IMR-90 (cell line): ENCODE data around the gene PRSS56. TPM values are rescaled to one million over a fixed set of nuclear protein-coding genes. Genes with fewer than 3 reads are reported as not detected.

Experiments used
- ATAC-seq: fragments of 200-7000 bp; cut with Tn5 transposase; 2 replicates; pipeline ENCODE4 v1.9.1; 2020; ENCODE audit warnings: low read depth, mild to moderate bottlenecking, moderate library complexity
- BruUV-seq: library from RNA; stranded (reverse); fragments of 400-500 nt; replicated peaks from 2 replicates; lab custom pipeline; 2021; lab: Mats Ljungman, UMichigan
- CTCF ChIA-PET: fragments of 300-600 bp; formaldehyde crosslinking; extraction: SDS; loops from one replicate; lab custom pipeline; 2021; ENCODE audit warnings: antibody characterized with exemption; lab: Yijun Ruan, JAX
- POLR2A ChIA-PET: fragments of 300-600 bp; sonication (Branson Sonifier 250); formaldehyde crosslinking; loops from one replicate; lab custom pipeline; 2022; ENCODE audit warnings: antibody characterized with exemption; ENCODE audit not compliant: unreplicated experiment; lab: Charles Lee
- DNase-seq: peaks from one replicate; pipeline ENCODE4 v3.0.0; 2013
- H2AFZ ChIP-seq: replicated peaks from 2 replicates; pipeline ENCODE3; 2013; ENCODE audit warnings: low read length, mild to moderate bottlenecking; ENCODE audit not compliant: poor library complexity
- H2AK5ac ChIP-seq: 2 replicates; pipeline ENCODE4 v1.6.1; 2013; ENCODE audit warnings: low read depth, low read length, inconsistent platforms
- H2AK9ac ChIP-seq: replicated peaks from 2 replicates; pipeline ENCODE3; 2013; ENCODE audit warnings: mild to moderate bottlenecking, low read depth, low read length, moderate library complexity; ENCODE audit not compliant: poor library complexity
- H2BK120ac ChIP-seq: 2 replicates; pipeline ENCODE4 v1.6.1; 2013; ENCODE audit warnings: low read depth, low read length, inconsistent platforms
- H2BK15ac ChIP-seq: 3 replicates; pipeline ENCODE4 v1.6.1; 2013; ENCODE audit warnings: low read depth, low read length, inconsistent platforms
- H2BK20ac ChIP-seq: 2 replicates; pipeline ENCODE4 v1.6.1; 2013; ENCODE audit warnings: low read depth, mild to moderate bottlenecking, inconsistent platforms, low read length, moderate library complexity
- H2BK5ac ChIP-seq: 2 replicates; pipeline ENCODE4 v1.6.1; 2013; ENCODE audit warnings: mild to moderate bottlenecking, low read depth, low read length, inconsistent platforms; ENCODE audit not compliant: poor library complexity, severe bottlenecking
- H3K14ac ChIP-seq: replicated peaks from 2 replicates; pipeline ENCODE4 v1.6.1; 2013; ENCODE audit warnings: low read depth, low read length, inconsistent platforms
- H3K18ac ChIP-seq: 2 replicates; pipeline ENCODE4 v1.6.1; 2013; ENCODE audit warnings: low read depth, low read length, control low read depth
- H3K23ac ChIP-seq: 2 replicates; pipeline ENCODE4 v1.6.1; 2013; ENCODE audit warnings: low read depth, low read length, inconsistent platforms
- H3K27ac ChIP-seq: 2 replicates; pipeline ENCODE4 v1.5.1; 2013; ENCODE audit warnings: mild to moderate bottlenecking, control low read depth, low read length; ENCODE audit not compliant: insufficient read depth
- H3K27me3 ChIP-seq: 2 replicates; pipeline ENCODE4 v1.6.1; 2013; ENCODE audit warnings: low read length; ENCODE audit not compliant: control insufficient read depth, insufficient read depth
- H3K36me3 ChIP-seq: 2 replicates; pipeline ENCODE4 v1.6.1; 2013; ENCODE audit warnings: low read length, mixed read lengths; ENCODE audit not compliant: control insufficient read depth, insufficient read depth
- H3K4ac ChIP-seq: 2 replicates; pipeline ENCODE4 v1.6.1; 2013; ENCODE audit warnings: low read depth, low read length, inconsistent platforms
- H3K4me1 ChIP-seq: 2 replicates; pipeline ENCODE4 v1.6.1; 2013; ENCODE audit warnings: low read length, mixed read lengths; ENCODE audit not compliant: control insufficient read depth, insufficient read depth
- H3K4me2 ChIP-seq: 2 replicates; pipeline ENCODE4 v1.6.1; 2013; ENCODE audit warnings: low read depth, mild to moderate bottlenecking, control low read depth, low read length, moderate library complexity
- H3K4me3 ChIP-seq: 2 replicates; pipeline ENCODE4 v1.5.1; 2013; ENCODE audit warnings: low read depth, mild to moderate bottlenecking, control low read depth, low read length, moderate library complexity; ENCODE audit not compliant: insufficient read depth
- H3K56ac ChIP-seq: 2 replicates; pipeline ENCODE4 v1.6.1; 2013; ENCODE audit warnings: low read length, inconsistent platforms; ENCODE audit not compliant: insufficient read depth; ENCODE audit errors: extremely low read depth
- H3K79me1 ChIP-seq, 2 experiments: 2 replicates each; pipeline ENCODE4 v1.6.1; 2013; ENCODE audit warnings: low read length in 2 of 2, inconsistent platforms in 1 of 2, low read depth in 1 of 2
- H3K9ac ChIP-seq: 2 replicates; pipeline ENCODE4 v1.6.1; 2013; ENCODE audit warnings: low read depth, low read length, control low read depth
- H3K9me1 ChIP-seq: 2 replicates; pipeline ENCODE4 v1.6.1; 2013; ENCODE audit warnings: low read length, inconsistent platforms; ENCODE audit not compliant: insufficient read depth
- H3K9me3 ChIP-seq: 2 replicates; pipeline ENCODE4 v1.6.1; 2013; ENCODE audit warnings: low read length; ENCODE audit not compliant: control insufficient read depth, insufficient read depth
- H4K20me1 ChIP-seq: 2 replicates; pipeline ENCODE4 v1.6.1; 2013; ENCODE audit warnings: low read length, inconsistent platforms; ENCODE audit not compliant: insufficient read depth
- H4K5ac ChIP-seq: 2 replicates; pipeline ENCODE4 v1.6.1; 2013; ENCODE audit warnings: mild to moderate bottlenecking, low read depth, low read length, control low read depth
- H4K8ac ChIP-seq, 2 experiments: 2 replicates each; pipeline ENCODE4 v1.6.1; 2013; ENCODE audit warnings: low read depth in 2 of 2, low read length in 2 of 2, control low read depth in 1 of 2, inconsistent platforms in 1 of 2
- H4K91ac ChIP-seq: 2 replicates; pipeline ENCODE4 v1.6.1; 2013; ENCODE audit warnings: low read depth, low read length, inconsistent platforms; ENCODE audit not compliant: insufficient read depth
- CEBPB ChIP-seq: IDR thresholded peaks from 2 replicates; pipeline ENCODE4 v1.6.1; 2012; ENCODE audit warnings: low read depth, low read length, improper control_type of control experiment
- CHD1 ChIP-seq: IDR thresholded peaks from 2 replicates; pipeline ENCODE4 v1.6.1; 2012; ENCODE audit warnings: low read depth, low read length, improper control_type of control experiment
- MAFK ChIP-seq: IDR thresholded peaks from 2 replicates; pipeline ENCODE4 v1.6.1; 2012; ENCODE audit warnings: low read depth, low read length, improper control_type of control experiment
- NFE2L2 ChIP-seq: fragments of 150-350 bp; IDR thresholded peaks from 2 replicates; pipeline ENCODE4 v1.6.1; 2016; ENCODE audit warnings: low read depth, mild to moderate bottlenecking, low read length
- RAD21 ChIP-seq: IDR thresholded peaks from 2 replicates; pipeline ENCODE4 v1.6.1; 2012; ENCODE audit warnings: low read length, improper control_type of control experiment
- RFX5 ChIP-seq: IDR thresholded peaks from 2 replicates; pipeline ENCODE4 v1.8.0; 2012; ENCODE audit warnings: low read depth, mild to moderate bottlenecking, low read length, moderate library complexity
- WGBS, 2 experiments: methylation state at CpG; one replicate each; pipeline versions ENCODE4 v1.1.5 to v1.1.7; 2013; ENCODE audit warnings: missing lambda C conversion rate in 2 of 2; ENCODE audit not compliant: insufficient read length in 1 of 2; ENCODE audit errors: extremely low coverage in 2 of 2; 5-methylcytosine and 5-hydroxymethylcytosine counted together
- dilution Hi-C: fragments of 300-500 bp; cut with HindIII; formaldehyde crosslinking; loops from one replicate; pipeline ENCODE4 v1.14.3; 2018; ENCODE audit warnings: low sequenced_read_pairs; ENCODE audit not compliant: unreplicated experiment
- in situ Hi-C: fragments of 300-500 bp; cut with MboI; formaldehyde crosslinking; loops from 3 replicates; pipeline ENCODE4 v1.14.3; 2019; ENCODE audit warnings: low sequenced_read_pairs, inconsistent platforms, mixed read lengths
- intact Hi-C: fragments of 100-400 bp; cut with micrococcal nuclease; formaldehyde crosslinking; loops from 2 replicates; pipeline ENCODE4 v1.10.0; 2022
- polyA plus RNA-seq, 3 experiments: library from polyadenylated mRNA; depleted of rRNA; stranded (reverse); fragments of >200 nt; gene quantifications; 2 replicates each; pipeline ENCODE4 v1.2.3, GENCODE V29; 2012; ENCODE audit warnings: low replicate concordance in 1 of 3
- total RNA-seq: library from RNA; depleted of rRNA; stranded (reverse); fragments of >200 nt; gene quantifications from 2 replicates; pipeline ENCODE4 v1.2.3, GENCODE V29; 2012
- TF ChIP-seq, protein P1 (sequence below): fragments of 150-350 bp; IDR thresholded peaks from 2 replicates; pipeline ENCODE4 v1.6.1; 2016; ENCODE audit warnings: low read depth, mild to moderate bottlenecking, low read length, moderate library complexity, borderline replicate concordance

Gene PRSS56
- total and polyA plus RNA-seq, 2 of the 4 experiments (the other 2 are of a cell fraction) = not detected

DNA sequence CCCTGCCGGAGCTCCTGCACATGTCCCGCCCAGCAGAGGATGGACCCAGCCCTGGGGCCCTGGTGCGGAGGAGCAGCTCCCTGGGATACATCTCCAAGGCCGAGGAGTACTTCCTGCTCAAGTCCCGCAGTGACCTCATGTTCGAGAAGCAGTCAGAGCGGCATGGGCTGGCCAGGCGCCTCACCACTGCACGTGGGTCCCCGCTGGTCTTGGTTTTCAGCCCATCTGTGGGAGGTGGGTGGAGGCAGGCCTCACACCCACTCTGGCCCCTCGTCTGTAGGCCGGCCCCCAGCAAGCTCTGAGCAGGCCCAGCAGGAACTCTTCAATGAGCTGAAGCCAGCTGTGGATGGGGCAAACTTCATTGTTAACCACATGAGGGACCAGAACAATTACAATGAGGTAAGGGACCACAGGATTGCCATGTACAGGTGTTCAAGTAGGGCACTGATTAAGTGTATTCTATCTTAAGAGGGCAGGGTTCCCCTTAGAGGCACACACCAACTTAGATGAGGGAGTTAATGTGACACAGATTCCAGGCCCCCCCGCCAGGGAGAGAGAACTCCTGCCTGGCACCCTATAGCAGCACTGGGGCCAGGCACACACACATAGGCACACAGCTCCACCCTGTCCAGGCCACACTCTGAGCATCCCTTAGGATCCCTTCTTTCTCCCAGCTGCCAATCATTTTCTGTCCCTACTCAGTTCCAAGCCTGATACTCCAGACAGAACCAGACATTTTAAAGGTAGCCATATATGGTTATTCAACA lies 13.9 kb downstream of the PRSS56 start:
- no peak for TF ChIP-seq RFX5
- TF ChIP-seq CEBPB = no peak
- no peak for TF ChIP-seq CHD1
- TF ChIP-seq RAD21 = no peak
- no peak for TF ChIP-seq NFE2L2
- TF ChIP-seq, protein P1, sequence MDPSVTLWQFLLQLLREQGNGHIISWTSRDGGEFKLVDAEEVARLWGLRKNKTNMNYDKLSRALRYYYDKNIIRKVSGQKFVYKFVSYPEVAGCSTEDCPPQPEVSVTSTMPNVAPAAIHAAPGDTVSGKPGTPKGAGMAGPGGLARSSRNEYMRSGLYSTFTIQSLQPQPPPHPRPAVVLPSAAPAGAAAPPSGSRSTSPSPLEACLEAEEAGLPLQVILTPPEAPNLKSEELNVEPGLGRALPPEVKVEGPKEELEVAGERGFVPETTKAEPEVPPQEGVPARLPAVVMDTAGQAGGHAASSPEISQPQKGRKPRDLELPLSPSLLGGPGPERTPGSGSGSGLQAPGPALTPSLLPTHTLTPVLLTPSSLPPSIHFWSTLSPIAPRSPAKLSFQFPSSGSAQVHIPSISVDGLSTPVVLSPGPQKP = no peak
- no peak for TF ChIP-seq MAFK
- no peak overlapping the region for H2BK5ac ChIP-seq
- peaks cover 6% of the 10 kb centered on the region for H3K9me3 ChIP-seq
- no peak overlapping the region for H4K5ac ChIP-seq
- H4K8ac ChIP-seq = no peak overlapping the region
- no peak overlapping the region for H2BK15ac ChIP-seq
- no peak overlapping the region for H2AK9ac ChIP-seq
- peaks cover 17% of the 10 kb centered on the region for H3K27me3 ChIP-seq
- H3K56ac ChIP-seq = no peak overlapping the region
- no peak overlapping the region for H3K14ac ChIP-seq
- H3K4me1 ChIP-seq = no peaks in the 10 kb centered on the region; the same call in 1 of the 2 replicates
- no peaks in the 10 kb centered on the region for H3K79me1 ChIP-seq
- in situ Hi-C loops (no loop called here), dilution Hi-C loops (no loop called here), intact Hi-C loops (no loop called here)
- no peak overlapping the region for H2BK20ac ChIP-seq
- no peak overlapping the region for H4K91ac ChIP-seq
- H3K4me2 ChIP-seq = no peak overlapping the region
- H2AK5ac ChIP-seq = no peak overlapping the region
- 20% methylated on average over 1 of the region's 13 CpGs; no CpG with 5 or more reads in 1 of the 2 experiments for WGBS, 2 experiments
- ChIA-PET POLR2A (interaction anchor here (0.6 kb wide), 1 partner anchor 10 kb away, joined by 4 read pairs; no protein-coding TSS in a partner anchor), CTCF (no interaction called here)
- no peak overlapping the region for H3K9ac ChIP-seq
- no peak overlapping the region for H3K4me3 ChIP-seq
- no peak overlapping the region for H3K23ac ChIP-seq
- H3K9me1 ChIP-seq = no peaks in the 10 kb centered on the region
- H3K36me3 ChIP-seq = no peaks in the 10 kb centered on the region
- DNase-seq = peak; percentile 13
- no peak overlapping the region for H3K18ac ChIP-seq
- peak; percentile 21; the same call in 1 of the 2 replicates for ATAC-seq
- H3K27ac ChIP-seq = no peak overlapping the region
- no TSS peak for BruUV-seq
- H3K4ac ChIP-seq = no peak overlapping the region
- peak overlapping the region; percentile 72 for H2AFZ ChIP-seq
- no peaks in the 10 kb centered on the region for H4K20me1 ChIP-seq
- no peak overlapping the region for H2BK120ac ChIP-seq
